A549 (cell line): ENCODE measurements around the gene TGM4. TPM values are rescaled to one million over a fixed set of nuclear protein-coding genes. Genes with fewer than 3 reads are reported as not detected.

Source experiments
- ATAC-seq, 2 experiments: fragments of 200-7000 bp in 1 of 2; fragments of >200 bp in 1 of 2; cut with Nextera tagmentation in 1 of 2; cut with Tn5 transposase in 1 of 2; 3 replicates each; pipeline versions ENCODE4 v1.8.0 to v1.9.1; 2018 to 2020; ENCODE audit warnings: mild to moderate bottlenecking in 1 of 2, moderate library complexity in 1 of 2
- CTCF ChIA-PET: fragments of 300-600 bp; sonication (Branson Sonifier 250); formaldehyde crosslinking; extraction: SDS; loops from one replicate; lab custom pipeline; 2021; ENCODE audit warnings: antibody characterized with exemption, inconsistent platforms; lab: Yijun Ruan, JAX
- POLR2A ChIA-PET: fragments of 350-600 bp; formaldehyde crosslinking; extraction: SDS; loops from one replicate; lab custom pipeline; 2021; ENCODE audit warnings: antibody characterized with exemption, inconsistent platforms; lab: Yijun Ruan, JAX
- DNase-seq, 2 experiments: peaks; one replicate each; pipeline versions ENCODE4 v3.0.0 to v3.0.0-alpha.2; 2011 to 2016; ENCODE audit warnings: low read depth in 1 of 2, low spot score in 1 of 2
- FAIRE-seq: peaks from 2 replicates; lab custom pipeline; 2011; peaks lifted over from hg19 to GRCh38; lab: Jason Lieb, UNC
- H3K27ac ChIP-seq, 2 experiments: fragments of >200 bp; sonication (Bioruptor Twin); formaldehyde crosslinking; 3 replicates each; pipeline ENCODE4 v1.5.1; 2016 to 2017
- H3K4me1 ChIP-seq: fragments of >200 bp; sonication (Bioruptor Twin); formaldehyde crosslinking; 3 replicates; pipeline ENCODE4 v1.6.1; 2016
- H3K4me2 ChIP-seq: fragments of >200 bp; sonication (Bioruptor Twin); formaldehyde crosslinking; 3 replicates; pipeline ENCODE4 v1.6.1; 2016
- H3K4me3 ChIP-seq: fragments of >200 bp; sonication (Bioruptor Twin); formaldehyde crosslinking; 3 replicates; pipeline ENCODE4 v1.5.1; 2016
- H3K9me3 ChIP-seq: fragments of >200 bp; sonication (Bioruptor Twin); formaldehyde crosslinking; 3 replicates; pipeline ENCODE4 v1.6.1; 2016
- CHD4 ChIP-seq: fragments of 200-600 bp; sonication (generic); IDR thresholded peaks from 2 replicates; pipeline ENCODE4 v1.6.1; 2016; ENCODE audit warnings: antibody characterized with exemption, mild to moderate bottlenecking, borderline replicate concordance
- EHF ChIP-seq: fragments of 250-450 bp; sonication (Bioruptor Pico); IDR thresholded peaks from 2 replicates; pipeline ENCODE4 v1.5.0; 2020; ENCODE audit warnings: mild to moderate bottlenecking
- GATA3 ChIP-seq: IDR thresholded peaks from 2 replicates; pipeline ENCODE4 v1.6.1; 2012; ENCODE audit warnings: borderline replicate concordance
- HDAC2 ChIP-seq: fragments of 200-600 bp; sonication (generic); IDR thresholded peaks from 2 replicates; pipeline ENCODE4 v1.6.1; 2016
- HOXA7 ChIP-seq: fragments of 250-450 bp; sonication (Bioruptor Pico); IDR thresholded peaks from 2 replicates; pipeline ENCODE4 v1.5.0; 2020; ENCODE audit warnings: mild to moderate bottlenecking, moderate library complexity
- HOXB13 ChIP-seq: fragments of 250-450 bp; sonication (Bioruptor Pico); IDR thresholded peaks from 2 replicates; pipeline ENCODE4 v1.5.0; 2020; ENCODE audit warnings: low read depth, mild to moderate bottlenecking, moderate library complexity
- HOXB5 ChIP-seq: fragments of 250-450 bp; sonication (Bioruptor Pico); IDR thresholded peaks from 2 replicates; pipeline ENCODE4 v1.5.0; 2020; ENCODE audit warnings: mild to moderate bottlenecking, moderate library complexity
- JUN ChIP-seq, 2 experiments: fragments of >200 bp; sonication (Bioruptor Twin); formaldehyde crosslinking; IDR thresholded peaks; 2 replicates in 1 of 2; 3 replicates in 1 of 2; pipeline ENCODE4 v1.6.1; 2016 to 2017
- KDM1A ChIP-seq: fragments of 200-600 bp; sonication (generic); IDR thresholded peaks from 2 replicates; pipeline ENCODE4 v1.6.1; 2016; ENCODE audit warnings: low read depth, mild to moderate bottlenecking
- KDM5A ChIP-seq: fragments of 200-600 bp; sonication (generic); IDR thresholded peaks from 2 replicates; pipeline ENCODE4 v1.6.1; 2016; ENCODE audit warnings: antibody characterized with exemption, mild to moderate bottlenecking
- MAFK ChIP-seq: fragments of 450-650 bp; IDR thresholded peaks from 2 replicates; pipeline ENCODE4 v1.6.1; 2014; ENCODE audit not compliant: partially characterized antibody
- NFE2L2 ChIP-seq: fragments of 150-350 bp; conservative IDR thresholded peaks from 2 replicates; pipeline ENCODE4 v1.6.1; 2014; ENCODE audit warnings: low read length
- NPAS2 ChIP-seq: fragments of 250-450 bp; sonication (Bioruptor Pico); IDR thresholded peaks from 2 replicates; pipeline ENCODE4 v1.8.0; 2022; ENCODE audit warnings: mild to moderate bottlenecking, moderate library complexity, borderline replicate concordance
- PHF8 ChIP-seq: fragments of 200-600 bp; sonication (generic); IDR thresholded peaks from 2 replicates; pipeline ENCODE4 v1.6.1; 2016; ENCODE audit warnings: low read depth, mild to moderate bottlenecking, antibody characterized with exemption, moderate library complexity, borderline replicate concordance
- RARB ChIP-seq: fragments of 250-450 bp; sonication (Bioruptor Pico); IDR thresholded peaks from 2 replicates; pipeline ENCODE4 v1.8.0; 2021; ENCODE audit warnings: mild to moderate bottlenecking, moderate library complexity
- REST ChIP-seq: fragments of 200-600 bp; sonication (generic); IDR thresholded peaks from 2 replicates; pipeline ENCODE4 v1.6.1; 2016; ENCODE audit warnings: antibody characterized with exemption, mild to moderate bottlenecking, moderate library complexity
- RNF2 ChIP-seq: fragments of 200-600 bp; sonication (generic); IDR thresholded peaks from 2 replicates; pipeline ENCODE4 v1.6.1; 2016; ENCODE audit warnings: low read depth, mild to moderate bottlenecking, antibody characterized with exemption, moderate library complexity, borderline replicate concordance
- TFCP2L1 ChIP-seq: fragments of 250-450 bp; sonication (Bioruptor Pico); IDR thresholded peaks from 2 replicates; pipeline ENCODE4 v1.5.0; 2021; ENCODE audit warnings: mild to moderate bottlenecking
- ZC3H11A ChIP-seq: fragments of 450-650 bp; IDR thresholded peaks from 2 replicates; pipeline ENCODE4 v1.6.1; 2014; ENCODE audit warnings: antibody characterized with exemption, mild to moderate bottlenecking
- ZFP36 ChIP-seq: fragments of 450-650 bp; IDR thresholded peaks from 2 replicates; pipeline ENCODE4 v1.6.1; 2014; ENCODE audit warnings: borderline replicate concordance; ENCODE audit not compliant: partially characterized antibody
- ZSCAN20 ChIP-seq: fragments of 250-450 bp; sonication (Bioruptor Pico); IDR thresholded peaks from 2 replicates; pipeline ENCODE4 v1.8.0; 2022; ENCODE audit warnings: mild to moderate bottlenecking, moderate library complexity
- WGBS: methylation state at CpG from one replicate; pipeline ENCODE4 v1.1.6; 2017; ENCODE audit errors: missing lambda C conversion rate; 5-methylcytosine and 5-hydroxymethylcytosine counted together
- polyA plus RNA-seq, 4 experiments: library from polyadenylated mRNA; depleted of rRNA in 3 of 4; stranded (reverse); fragments of >200 nt; fragmentation: RNase III in 1 of 4; extraction: RNeasy Plus Mini Kit Qiagen cat#74134 plus additional on column Dnase treatment in 1 of 4; gene quantifications; 2 replicates in 3 of 4; 3 replicates in 1 of 4; pipeline ENCODE4 v1.2.3, GENCODE V29; 2011 to 2017
- TF ChIP-seq, protein P1 (sequence below): fragments of 450-650 bp; IDR thresholded peaks from 2 replicates; pipeline ENCODE4 v1.6.1; 2014; ENCODE audit warnings: antibody characterized with exemption
- TF ChIP-seq, protein P2 (sequence below): IDR thresholded peaks from 2 replicates; pipeline ENCODE4 v1.6.1; 2012; ENCODE audit warnings: low read depth, borderline replicate concordance
- TF ChIP-seq, protein P3 (sequence below): fragments of 250-450 bp; sonication (Bioruptor Pico); IDR thresholded peaks from 2 replicates; pipeline ENCODE4 v1.5.0; 2020; ENCODE audit warnings: low read depth, mild to moderate bottlenecking, moderate library complexity
- TF ChIP-seq, protein P4 (sequence below): fragments of >200 bp; sonication (Bioruptor Twin); formaldehyde crosslinking; IDR thresholded peaks from 2 replicates; pipeline ENCODE4 v1.6.1; 2016

TGM4 gene
- polyA plus RNA-seq, 2 of the 4 experiments (the other 2 are of a cell fraction) = 0.01 TPM; not detected in 1

DNA sequence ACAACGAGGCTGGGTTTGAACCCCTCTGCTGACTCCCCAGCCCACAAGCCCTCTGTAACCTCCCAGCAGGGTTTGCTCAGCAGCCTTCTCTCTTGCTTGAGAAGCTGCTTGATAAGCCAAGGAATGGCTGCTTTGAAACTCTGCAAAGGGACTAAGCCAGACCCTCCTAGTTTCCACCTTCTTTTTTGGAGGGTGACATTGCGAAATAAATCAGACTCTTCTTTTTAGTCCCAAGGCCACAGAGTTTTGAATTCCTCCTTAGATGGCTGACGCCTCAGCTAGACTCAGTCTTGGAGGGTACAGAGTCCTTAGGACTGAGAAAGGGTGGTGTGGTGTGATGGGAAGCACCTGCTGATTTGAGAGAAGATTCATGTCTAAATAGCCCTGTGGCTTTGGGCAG is 1.2 kb downstream of the TGM4 start:
- no peak overlapping the region for H3K4me3 ChIP-seq
- H3K27ac ChIP-seq = no peak overlapping the region
- 55% methylated on average over 3 of the region's 3 CpGs for WGBS
- H3K4me2 ChIP-seq = no peak overlapping the region
- ChIA-PET POLR2A (no interaction called here), CTCF (no interaction called here)
- DNase-seq = no peak
- no peak for TF ChIP-seq HOXB13
- TF ChIP-seq, protein P1, sequence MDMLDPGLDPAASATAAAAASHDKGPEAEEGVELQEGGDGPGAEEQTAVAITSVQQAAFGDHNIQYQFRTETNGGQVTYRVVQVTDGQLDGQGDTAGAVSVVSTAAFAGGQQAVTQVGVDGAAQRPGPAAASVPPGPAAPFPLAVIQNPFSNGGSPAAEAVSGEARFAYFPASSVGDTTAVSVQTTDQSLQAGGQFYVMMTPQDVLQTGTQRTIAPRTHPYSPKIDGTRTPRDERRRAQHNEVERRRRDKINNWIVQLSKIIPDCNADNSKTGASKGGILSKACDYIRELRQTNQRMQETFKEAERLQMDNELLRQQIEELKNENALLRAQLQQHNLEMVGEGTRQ = no peak
- no peak for TF ChIP-seq HOXA7 (CRISPR knock-in tag)
- no peak for TF ChIP-seq ZFP36
- TF ChIP-seq ZC3H11A = no peak
- TF ChIP-seq RARB (CRISPR knock-in tag) = no peak
- TF ChIP-seq HDAC2 = no peak
- no peak for TF ChIP-seq MAFK
- H3K4me1 ChIP-seq = peaks cover 6% of the 10 kb centered on the region; the same call in 2 of the 3 replicates
- no peaks in the 10 kb centered on the region for H3K9me3 ChIP-seq
- ATAC-seq = no peak
- FAIRE-seq = no peak

DNA sequence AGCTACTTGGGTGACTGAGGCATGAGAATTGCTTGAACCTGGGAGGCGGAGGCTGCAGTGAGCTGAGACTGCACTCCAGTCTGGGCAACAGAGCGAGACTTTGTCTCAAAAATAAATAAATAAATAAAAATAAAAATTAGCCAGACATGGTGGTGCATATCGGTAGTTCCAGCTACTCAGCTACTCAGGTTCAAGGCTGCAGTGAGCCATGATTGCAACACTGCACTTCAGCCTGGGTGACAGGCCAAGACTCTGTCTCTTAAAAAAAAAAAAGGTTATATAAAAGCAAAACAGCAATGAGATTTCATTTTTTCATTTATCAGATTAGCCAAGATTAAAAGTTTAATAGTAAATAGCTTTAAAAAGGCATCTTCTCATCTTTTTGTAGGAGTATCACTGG is 2.9 kb downstream of the TGM4 start:
- Histone ChIP-seq H3K4me3 (no peak overlapping the region), H3K9me3 (no peaks in the 10 kb centered on the region), H3K4me2 (no peak overlapping the region), H3K4me1 (peaks cover 6% of the 10 kb centered on the region; the same call in 2 of the 3 replicates), H3K27ac (no peak overlapping the region)
- FAIRE-seq (no peak), ATAC-seq (no peak), DNase-seq (no peak)
- CTCF ChIA-PET = interaction anchor here (0.6 kb wide), 1 partner anchor 1983 kb away, joined by 6 read pairs; no protein-coding TSS in a partner anchor
- 88% methylated on average over 3 of the region's 3 CpGs for WGBS
- POLR2A ChIA-PET = no interaction called here
- TF ChIP-seq ZSCAN20 (CRISPR knock-in tag) = no peak
- TF ChIP-seq NFE2L2 = no peak
- TF ChIP-seq RNF2 = no peak
- TF ChIP-seq HOXA7 (CRISPR knock-in tag) = no peak
- no peak for TF ChIP-seq MAFK
- TF ChIP-seq, protein P2, sequence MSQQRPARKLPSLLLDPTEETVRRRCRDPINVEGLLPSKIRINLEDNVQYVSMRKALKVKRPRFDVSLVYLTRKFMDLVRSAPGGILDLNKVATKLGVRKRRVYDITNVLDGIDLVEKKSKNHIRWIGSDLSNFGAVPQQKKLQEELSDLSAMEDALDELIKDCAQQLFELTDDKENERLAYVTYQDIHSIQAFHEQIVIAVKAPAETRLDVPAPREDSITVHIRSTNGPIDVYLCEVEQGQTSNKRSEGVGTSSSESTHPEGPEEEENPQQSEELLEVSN = no peak
- TF ChIP-seq KDM5A = no peak
- TF ChIP-seq, protein P1 = no peak
- no peak for TF ChIP-seq JUN (IDR thresholded peaks at IDR 0.05)
- no peak for TF ChIP-seq EHF (CRISPR knock-in tag)
- no peak for TF ChIP-seq NPAS2 (CRISPR knock-in tag)
- no peak for TF ChIP-seq PHF8
- TF ChIP-seq, all 56 proteins: peak for 0

DNA sequence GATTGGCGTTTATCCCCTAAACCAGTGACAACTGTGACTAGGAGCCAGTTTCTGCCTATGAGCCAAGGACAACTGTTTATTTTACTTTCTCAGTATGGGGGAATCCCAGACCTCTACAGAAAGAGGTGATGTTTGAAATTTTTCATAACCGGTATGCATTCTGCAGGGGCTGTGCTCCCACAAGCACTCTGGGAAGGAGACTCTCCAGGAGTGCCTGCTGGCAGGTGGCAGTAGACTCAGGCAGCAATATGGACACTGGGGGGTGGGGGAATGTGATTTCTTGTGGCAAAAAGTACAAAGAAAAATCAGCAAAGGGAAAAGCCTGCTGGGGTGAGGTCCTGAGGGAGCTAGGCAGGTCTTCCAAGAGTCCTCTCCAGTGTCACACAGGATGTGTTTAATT is 5.9 kb downstream of the TGM4 start:
- CTCF ChIA-PET = no interaction called here
- ATAC-seq = no peak
- WGBS = 3% methylated on average over 2 of the region's 2 CpGs
- FAIRE-seq = no peak
- peaks cover 26% of the 10 kb centered on the region for H3K4me1 ChIP-seq
- POLR2A ChIA-PET = no interaction called here
- DNase-seq = no peak
- no peak overlapping the region for H3K4me3 ChIP-seq
- H3K27ac ChIP-seq = peak overlapping the region in 1 of 2 experiments; percentile 13; a peak in 1 of 6 replicates
- H3K9me3 ChIP-seq = peaks cover 4% of the 10 kb centered on the region; the same call in 1 of the 3 replicates
- H3K4me2 ChIP-seq = 0 out of 3 replicates have a peak overlapping the region, but pooled peaks have one; percentile 1
- TF ChIP-seq HOXB5 (CRISPR knock-in tag) (no peak), GATA3 (no peak), NFE2L2 (no peak), HOXB13 (no peak), TFCP2L1 (CRISPR knock-in tag) (no peak), HOXA7 (CRISPR knock-in tag) (no peak), PHF8 (no peak), KDM1A (no peak), CHD4 (no peak), ZFP36 (no peak), REST (no peak)
- TF ChIP-seq, protein P3, sequence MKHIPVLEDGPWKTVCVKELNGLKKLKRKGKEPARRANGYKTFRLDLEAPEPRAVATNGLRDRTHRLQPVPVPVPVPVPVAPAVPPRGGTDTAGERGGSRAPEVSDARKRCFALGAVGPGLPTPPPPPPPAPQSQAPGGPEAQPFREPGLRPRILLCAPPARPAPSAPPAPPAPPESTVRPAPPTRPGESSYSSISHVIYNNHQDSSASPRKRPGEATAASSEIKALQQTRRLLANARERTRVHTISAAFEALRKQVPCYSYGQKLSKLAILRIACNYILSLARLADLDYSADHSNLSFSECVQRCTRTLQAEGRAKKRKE (CRISPR knock-in tag) = no peak
- TF ChIP-seq, protein P2 = no peak
- TF ChIP-seq, protein P4, sequence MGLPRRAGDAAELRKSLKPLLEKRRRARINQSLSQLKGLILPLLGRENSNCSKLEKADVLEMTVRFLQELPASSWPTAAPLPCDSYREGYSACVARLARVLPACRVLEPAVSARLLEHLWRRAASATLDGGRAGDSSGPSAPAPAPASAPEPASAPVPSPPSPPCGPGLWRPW = no peak
